ENCODE data around the gene RUFY1. TPM values are rescaled to one million over a fixed set of nuclear protein-coding genes. Genes with fewer than 3 reads are reported as not detected.
"Not testable (repeated sequence)": the region's sequence is repeated elsewhere in the genome, so short reads cannot be mapped to it uniquely, and the experiment has no call there.

The RUFY1 gene
- total and polyA plus RNA-seq, 2 experiments from 2014 or later, result 25.1 to 33.6 TPM

DNA sequence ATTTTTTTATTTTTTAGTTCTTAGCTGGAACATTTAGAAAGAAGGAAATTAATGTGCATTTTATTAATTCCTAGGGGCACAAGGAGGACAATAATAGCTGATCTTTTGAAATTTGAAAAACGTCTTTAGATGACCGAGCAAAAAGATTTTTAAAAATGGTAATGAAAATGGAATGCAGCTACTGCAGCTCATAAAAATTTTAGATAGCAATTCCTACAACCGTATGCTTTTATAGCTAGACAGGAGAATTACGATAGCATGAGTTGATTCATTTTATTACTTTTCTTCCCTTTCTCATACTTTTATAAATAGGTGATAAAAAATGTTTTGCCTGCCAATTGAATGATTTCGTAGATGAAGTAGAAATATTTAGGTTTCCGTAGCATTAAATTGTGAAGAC, 13.7 kb upstream of the RUFY1 start:
- Histone ChIP-seq H3K9me3 (ENCODE audit: low read depth) (no peaks in the 10 kb centered on the region), H3K4me1 (ENCODE audit: low read depth) (no peaks in the 10 kb centered on the region), H3K36me3 (no peaks in the 10 kb centered on the region), H3K4me3 (no peak overlapping the region), H3K27ac (no peak overlapping the region), H3K27me3 (no peaks in the 10 kb centered on the region)
- no peak for TF ChIP-seq CTCF (IDR thresholded peaks at IDR 0.05; ENCODE audit: low read depth, low read length)
- no peak for DNase-seq (ENCODE audit: low read depth in 1 of 2, low spot score in 1 of 2)

- no peak for TF ChIP-seq CTCF (IDR thresholded peaks at IDR 0.05; ENCODE audit: low read depth, low read length)
- no peaks in the 10 kb centered on the region for H3K36me3 ChIP-seq
- no peak for DNase-seq (ENCODE audit: low read depth in 1 of 2, low spot score in 1 of 2)
- no peak overlapping the region for H3K27ac ChIP-seq
- H3K4me3 ChIP-seq, result no peak overlapping the region
- no peaks in the 10 kb centered on the region for H3K27me3 ChIP-seq
- H3K9me3 ChIP-seq (ENCODE audit: low read depth), result no peaks in the 10 kb centered on the region
- no peaks in the 10 kb centered on the region for H3K4me1 ChIP-seq (ENCODE audit: low read depth)
Observed at GRCh38 chr5:179542170-179542569, 8.2 kb upstream of the RUFY1 start.

DNA sequence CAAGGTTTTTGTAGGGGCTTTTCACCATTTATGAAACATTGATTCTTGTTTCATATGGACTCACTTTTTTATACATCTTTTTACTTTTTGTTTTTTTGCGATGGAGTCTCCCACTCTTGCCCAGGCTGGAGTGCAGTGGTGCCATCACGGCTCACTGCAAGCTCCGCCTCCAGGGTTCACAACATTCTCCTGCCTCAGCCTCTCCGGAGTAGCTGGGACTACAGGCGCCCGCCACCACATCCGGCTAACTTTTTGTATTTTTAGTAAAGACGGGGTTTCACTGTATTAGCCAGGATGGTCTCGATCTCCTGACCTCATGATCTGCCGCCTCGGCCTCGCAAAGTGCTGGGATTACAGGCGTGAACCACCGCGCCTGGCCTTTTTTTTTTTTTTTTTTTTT, 7.1 kb upstream of the RUFY1 start:
- not testable (repeated sequence) for H3K9me3 ChIP-seq (ENCODE audit: low read depth); H3K27ac ChIP-seq; H3K4me1 ChIP-seq (ENCODE audit: low read depth); DNase-seq (ENCODE audit: low read depth in 1 of 2, low spot score in 1 of 2); H3K36me3 ChIP-seq; H3K27me3 ChIP-seq; H3K4me3 ChIP-seq

GRCh38 chr5:179553006-179553405, 2.7 kb downstream of the RUFY1 start:
- TF ChIP-seq CTCF (IDR thresholded peaks at IDR 0.05; ENCODE audit: low read depth, low read length), result no peak
- Histone ChIP-seq H3K4me3 (no peak overlapping the region), H3K4me1 (ENCODE audit: low read depth) (peaks cover 7% of the 10 kb centered on the region), H3K36me3 (no peaks in the 10 kb centered on the region), H3K27me3 (no peaks in the 10 kb centered on the region), H3K9me3 (ENCODE audit: low read depth) (no peaks in the 10 kb centered on the region), H3K27ac (no peak overlapping the region)
- no peak for DNase-seq (ENCODE audit: low read depth in 1 of 2, low spot score in 1 of 2)

DNA sequence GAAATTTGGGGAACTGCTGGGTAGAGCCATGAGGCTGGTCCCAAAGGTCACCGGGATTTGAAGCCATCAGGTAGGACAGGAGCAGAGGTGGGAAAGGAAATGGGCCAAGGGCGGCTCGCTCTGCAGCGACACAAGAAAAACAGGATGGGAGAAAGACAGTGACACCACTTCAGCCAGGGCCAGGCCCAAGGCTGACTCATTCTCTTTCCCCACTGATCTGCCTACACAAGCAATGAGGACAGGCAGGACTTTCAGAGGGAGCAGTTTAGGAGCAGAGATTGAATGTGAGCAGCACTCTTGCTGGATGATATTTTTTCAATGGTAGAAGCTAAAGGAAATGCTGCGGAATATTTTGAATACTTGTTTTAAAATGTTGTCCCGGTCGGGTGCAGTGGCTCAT, 3.5 kb downstream of the RUFY1 start:
- Histone ChIP-seq H3K9me3 (ENCODE audit: low read depth) (no peaks in the 10 kb centered on the region), H3K4me3 (no peak overlapping the region), H3K27me3 (no peaks in the 10 kb centered on the region), H3K27ac (no peak overlapping the region), H3K36me3 (no peaks in the 10 kb centered on the region), H3K4me1 (ENCODE audit: low read depth) (peaks cover 7% of the 10 kb centered on the region)
- TF ChIP-seq CTCF (IDR thresholded peaks at IDR 0.05; ENCODE audit: low read depth, low read length), result no peak
- peak in 1 of 2 donors; percentile 65 for DNase-seq (ENCODE audit: low read depth in 1 of 2, low spot score in 1 of 2)

DNA sequence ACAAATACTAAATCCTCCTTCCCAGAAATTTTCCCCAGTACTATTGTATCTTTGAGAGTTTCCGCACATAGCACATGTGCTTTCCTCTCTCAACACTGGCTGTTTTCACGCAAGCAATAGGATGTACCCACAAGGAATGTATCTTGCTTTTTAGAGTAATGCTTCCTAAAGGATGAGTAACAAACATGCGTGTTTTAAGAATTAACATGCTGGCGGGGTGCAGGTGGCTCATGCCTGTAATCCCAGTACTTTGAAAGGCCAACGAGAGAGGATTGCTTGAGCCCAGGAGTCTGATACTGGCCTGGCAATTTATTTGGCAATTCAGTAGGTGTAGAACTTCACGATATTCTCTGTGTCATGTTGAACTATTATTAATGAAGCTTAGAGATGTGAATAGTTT, 4.6 kb downstream of the RUFY1 start:
- H3K36me3 ChIP-seq, result no peaks in the 10 kb centered on the region
- no peaks in the 10 kb centered on the region for H3K9me3 ChIP-seq (ENCODE audit: low read depth)
- H3K4me3 ChIP-seq, result no peak overlapping the region
- H3K27me3 ChIP-seq, result no peaks in the 10 kb centered on the region
- H3K4me1 ChIP-seq (ENCODE audit: low read depth), result peaks cover 5% of the 10 kb centered on the region
- no peak overlapping the region for H3K27ac ChIP-seq
- no peak for TF ChIP-seq CTCF (IDR thresholded peaks at IDR 0.05; ENCODE audit: low read depth, low read length)
- no peak for DNase-seq (ENCODE audit: low read depth in 1 of 2, low spot score in 1 of 2)

DNA sequence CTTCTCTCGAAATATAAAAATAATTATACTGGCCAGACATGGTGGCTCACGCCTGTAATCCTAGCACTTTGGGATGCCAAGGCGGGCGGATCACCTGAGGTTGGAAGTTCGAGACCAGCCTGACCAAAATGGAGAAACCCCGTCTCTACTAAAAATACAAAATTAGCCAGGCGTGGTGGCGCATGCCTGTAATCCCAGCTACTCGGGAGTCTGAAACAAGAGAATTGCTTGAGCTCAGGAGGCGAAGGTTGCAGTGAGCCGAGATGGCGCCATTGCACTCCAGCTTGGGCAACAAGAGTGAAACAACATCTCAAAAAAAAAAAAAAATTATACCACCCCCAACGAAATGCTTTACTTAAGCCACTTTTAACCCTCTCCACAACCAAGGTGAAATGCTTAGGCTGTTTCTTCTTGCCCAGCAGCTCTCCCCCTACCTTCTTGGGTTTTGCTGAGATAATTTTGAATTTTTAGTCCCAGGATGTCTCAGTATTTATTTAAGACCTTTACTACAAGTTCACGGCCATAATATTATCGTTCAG, 8.0 kb downstream of the RUFY1 start:
- H3K9me3 ChIP-seq (ENCODE audit: low read depth); DNase-seq (ENCODE audit: low read depth in 1 of 2, low spot score in 1 of 2); H3K4me1 ChIP-seq (ENCODE audit: low read depth); H3K27me3 ChIP-seq: not testable (repeated sequence)
- peak overlapping the region; percentile 81 for H3K27ac ChIP-seq
- H3K4me3 ChIP-seq, result peak overlapping the region; percentile 40
- peaks cover 16% of the 10 kb centered on the region for H3K36me3 ChIP-seq

All from cardiac muscle cell (in vitro differentiated cells and primary cell).